ENCODE data around the gene TINAGL1. TPM values are rescaled to one million over a fixed set of nuclear protein-coding genes. Genes with fewer than 3 reads are reported as not detected.
A peak's percentile ranks its signal among the peaks of the same experiment; 100 is the strongest.

TINAGL1 gene
- total and polyA plus RNA-seq, 12 donors = 139 to 336 (median 203) TPM

DNA sequence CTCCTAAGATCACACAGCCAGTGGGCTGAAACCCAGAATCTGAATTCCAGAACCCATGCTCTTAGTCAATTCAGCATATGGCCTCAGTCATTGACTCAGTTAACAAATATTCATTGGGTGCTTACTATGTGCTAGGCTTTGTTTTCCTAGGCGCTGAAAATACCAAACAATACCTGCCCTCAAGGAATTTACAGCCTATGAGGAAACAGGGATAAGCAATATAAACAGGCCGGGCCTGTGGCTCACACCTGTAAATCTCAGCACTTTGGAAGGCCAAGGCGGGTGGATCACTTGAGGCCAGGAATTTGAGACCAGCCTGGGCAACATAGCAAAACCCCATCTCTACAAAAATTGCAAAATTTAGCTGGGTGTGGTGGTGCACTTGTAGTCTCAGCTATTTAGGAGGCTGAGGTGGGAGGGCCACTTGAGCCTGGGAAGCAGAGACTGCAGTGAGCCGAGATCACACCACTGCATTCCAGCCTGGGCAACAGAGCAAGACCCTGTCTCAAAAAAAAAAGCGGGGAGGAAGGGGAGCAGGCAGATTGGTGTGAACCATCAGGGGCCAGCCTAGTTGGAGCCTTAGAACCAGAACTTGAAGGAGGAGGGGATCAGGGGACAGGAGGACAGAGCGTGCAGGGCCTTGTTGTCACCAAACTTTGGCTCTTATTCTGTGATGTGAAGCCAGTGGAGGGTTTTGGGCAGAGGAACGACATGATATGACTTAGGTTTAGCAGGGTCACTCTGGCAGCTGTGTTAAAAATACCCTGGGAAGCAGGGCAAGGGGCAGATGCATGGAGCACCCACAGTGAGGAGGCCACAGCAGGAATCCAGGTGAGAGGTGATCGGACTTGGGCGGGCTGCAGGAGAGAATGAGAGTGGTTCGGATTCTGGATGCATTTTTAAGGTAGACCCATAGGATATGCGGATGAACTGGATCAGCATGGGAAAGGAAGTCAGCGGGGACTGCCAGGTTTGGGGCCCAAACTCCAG is 5.8 kb downstream of the TINAGL1 start:
- H3K4me3 ChIP-seq = peak overlapping the region in 5 of 10 donors; percentile 2 to 54 (median 44)
- peak in 4 of 8 donors; percentile 10 to 37 (median 25) for ATAC-seq
- intact Hi-C loops (cut with DNase I) = no loop called here
- 60 to 61% methylated on average over 12 of the region's 12 CpGs for WGBS, 2 donors
- H3K36me3 ChIP-seq = peaks cover 6 to 55% (median 25%) of the 10 kb centered on the region in 9 donors
- TF ChIP-seq, protein P1, sequence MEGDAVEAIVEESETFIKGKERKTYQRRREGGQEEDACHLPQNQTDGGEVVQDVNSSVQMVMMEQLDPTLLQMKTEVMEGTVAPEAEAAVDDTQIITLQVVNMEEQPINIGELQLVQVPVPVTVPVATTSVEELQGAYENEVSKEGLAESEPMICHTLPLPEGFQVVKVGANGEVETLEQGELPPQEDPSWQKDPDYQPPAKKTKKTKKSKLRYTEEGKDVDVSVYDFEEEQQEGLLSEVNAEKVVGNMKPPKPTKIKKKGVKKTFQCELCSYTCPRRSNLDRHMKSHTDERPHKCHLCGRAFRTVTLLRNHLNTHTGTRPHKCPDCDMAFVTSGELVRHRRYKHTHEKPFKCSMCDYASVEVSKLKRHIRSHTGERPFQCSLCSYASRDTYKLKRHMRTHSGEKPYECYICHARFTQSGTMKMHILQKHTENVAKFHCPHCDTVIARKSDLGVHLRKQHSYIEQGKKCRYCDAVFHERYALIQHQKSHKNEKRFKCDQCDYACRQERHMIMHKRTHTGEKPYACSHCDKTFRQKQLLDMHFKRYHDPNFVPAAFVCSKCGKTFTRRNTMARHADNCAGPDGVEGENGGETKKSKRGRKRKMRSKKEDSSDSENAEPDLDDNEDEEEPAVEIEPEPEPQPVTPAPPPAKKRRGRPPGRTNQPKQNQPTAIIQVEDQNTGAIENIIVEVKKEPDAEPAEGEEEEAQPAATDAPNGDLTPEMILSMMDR (IDR thresholded peaks at IDR 0.05) = no peak
- peaks cover 0 to 8% (median 0%) of the 10 kb centered on the region in 7 donors for H3K27me3 ChIP-seq
- peaks cover 31 to 83% (median 78%) of the 10 kb centered on the region in 9 donors for H3K4me1 ChIP-seq
- peak overlapping the region; percentile 71 to 96 (median 94) for H3K27ac ChIP-seq
- H3K9me3 ChIP-seq = no peaks in the 10 kb centered on the region
- no peak for DNase-seq

DNA sequence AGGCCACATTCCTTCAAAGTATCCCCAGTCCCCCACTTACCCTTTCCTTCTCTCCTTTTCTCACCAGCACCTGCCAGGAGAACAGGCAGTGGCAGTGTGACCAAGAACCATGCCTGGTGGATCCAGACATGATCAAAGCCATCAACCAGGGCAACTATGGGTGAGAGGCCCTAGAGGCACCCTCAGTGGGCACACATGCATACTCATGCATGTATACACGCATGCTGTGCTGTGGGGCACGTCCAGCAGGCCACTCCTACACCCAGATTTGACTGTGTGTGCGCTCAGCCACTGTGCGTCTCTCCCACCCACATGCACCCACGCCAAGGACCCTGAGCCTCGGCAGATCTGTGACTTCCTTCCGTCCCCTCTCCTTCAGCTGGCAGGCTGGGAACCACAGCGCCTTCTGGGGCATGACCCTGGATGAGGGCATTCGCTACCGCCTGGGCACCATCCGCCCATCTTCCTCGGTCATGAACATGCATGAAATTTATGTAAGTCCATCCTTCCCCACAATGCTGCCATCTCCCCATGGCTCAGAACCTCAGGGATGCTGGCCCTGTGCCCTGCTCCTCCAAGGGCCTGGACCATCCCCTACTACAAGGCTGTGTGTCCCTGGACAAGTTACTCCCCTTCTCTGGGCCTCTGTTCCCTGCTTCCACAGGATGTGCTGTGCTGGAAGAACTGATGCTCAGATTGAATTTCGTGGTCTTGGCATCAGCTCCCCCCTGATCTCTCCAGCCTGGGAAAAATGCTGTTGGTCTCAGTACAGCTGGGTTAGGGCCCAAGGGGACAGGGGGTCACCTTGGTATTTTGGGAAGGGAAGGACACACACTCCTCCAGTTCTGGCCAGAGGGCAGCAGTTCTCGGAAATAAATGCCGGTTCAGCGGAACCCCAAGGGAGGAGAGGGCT is 7.0 kb downstream of the TINAGL1 start:
- Histone ChIP-seq H3K27ac (peak overlapping the region; percentile 71 to 96 (median 94)), H3K27me3 (peaks cover 0 to under 1% (median 0%) of the 10 kb centered on the region in 7 donors), H3K36me3 (peaks cover 6 to 62% (median 25%) of the 10 kb centered on the region in 9 donors), H3K9me3 (no peaks in the 10 kb centered on the region), H3K4me3 (peak overlapping the region in 8 of 10 donors; percentile 6 to 54 (median 14)), H3K4me1 (peaks cover 38 to 95% (median 89%) of the 10 kb centered on the region in 9 donors)
- intact Hi-C loops (cut with DNase I) = no loop called here
- TF ChIP-seq, protein P1 (IDR thresholded peaks at IDR 0.05) = no peak
- ATAC-seq (peak; percentile 3 to 41 (median 24)), DNase-seq (peak in 1 of 2 donors; percentile 77)
- 56 to 65% methylated on average over 16 of the region's 16 CpGs for WGBS, 2 donors

DNA sequence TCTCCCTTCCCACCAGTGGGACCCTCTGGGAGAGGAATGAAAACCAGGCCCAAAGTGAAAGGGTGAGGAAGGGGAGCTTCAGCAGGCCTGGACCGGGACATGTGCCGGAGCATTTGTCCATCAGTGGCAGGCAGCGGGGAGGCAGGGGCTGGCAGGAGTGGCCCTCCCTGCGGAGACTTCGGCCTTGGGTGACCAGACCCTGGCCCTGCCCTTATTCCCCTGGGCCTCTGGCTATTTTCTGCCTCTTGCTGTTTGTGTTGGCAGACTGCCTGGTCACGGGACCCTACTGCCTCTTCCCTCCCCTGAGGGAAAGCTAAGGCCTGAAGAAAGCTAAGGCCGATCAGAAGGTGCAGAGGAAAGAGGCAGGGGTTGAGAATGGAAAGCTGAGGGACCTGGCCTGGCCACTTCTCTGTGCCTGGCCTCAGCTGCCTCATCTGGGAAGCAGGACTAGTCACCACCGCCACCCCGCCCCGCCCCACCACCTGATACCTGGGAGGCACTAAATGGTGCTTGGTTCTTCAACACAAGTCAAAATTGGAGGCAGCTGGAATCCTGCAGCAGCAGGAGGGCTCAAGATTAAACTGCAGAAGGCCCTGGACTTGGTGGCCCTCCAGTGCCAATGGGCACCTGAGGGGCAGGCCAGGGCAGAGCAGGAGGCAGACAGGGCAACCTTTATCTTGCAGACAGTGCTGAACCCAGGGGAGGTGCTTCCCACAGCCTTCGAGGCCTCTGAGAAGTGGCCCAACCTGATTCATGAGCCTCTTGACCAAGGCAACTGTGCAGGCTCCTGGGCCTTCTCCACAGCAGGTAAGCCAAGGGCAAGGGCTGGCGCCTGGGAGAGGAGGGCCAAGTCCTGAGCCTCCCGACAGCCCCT is 7.9 kb downstream of the TINAGL1 start:
- peaks cover 6 to 58% (median 25%) of the 10 kb centered on the region in 9 donors for H3K36me3 ChIP-seq
- 38 to 39% methylated on average over 13 of the region's 13 CpGs for WGBS, 2 donors

More for the DNA sequence above, 7.9 kb downstream of the TINAGL1 start:
- peak; percentile 34 to 76 (median 67) for ATAC-seq
- peak overlapping the region; percentile 71 to 96 (median 94) for H3K27ac ChIP-seq
- peak overlapping the region in 8 of 10 donors; percentile 6 to 54 (median 14) for H3K4me3 ChIP-seq
- peaks cover 0 to 10% (median 0%) of the 10 kb centered on the region in 7 donors for H3K27me3 ChIP-seq
- intact Hi-C loops (cut with DNase I) = no loop called here
- no peaks in the 10 kb centered on the region for H3K9me3 ChIP-seq
- DNase-seq = peak; percentile 86 to 95
- H3K4me1 ChIP-seq = peaks cover 44 to 100% (median 95%) of the 10 kb centered on the region in 9 donors
- TF ChIP-seq, protein P1 (IDR thresholded peaks at IDR 0.05) = no peak

Measured in heart right ventricle (tissue), 16 donors.